ENCODE results near the gene WRNIP1. TPM values are rescaled to one million over a fixed set of nuclear protein-coding genes. Genes with fewer than 3 reads are reported as not detected.
A peak's percentile ranks its signal among the peaks of the same experiment; 100 is the strongest.

The WRNIP1 gene
- total RNA-seq, 1 donor from 2014 or later, result 46.5 TPM

DNA sequence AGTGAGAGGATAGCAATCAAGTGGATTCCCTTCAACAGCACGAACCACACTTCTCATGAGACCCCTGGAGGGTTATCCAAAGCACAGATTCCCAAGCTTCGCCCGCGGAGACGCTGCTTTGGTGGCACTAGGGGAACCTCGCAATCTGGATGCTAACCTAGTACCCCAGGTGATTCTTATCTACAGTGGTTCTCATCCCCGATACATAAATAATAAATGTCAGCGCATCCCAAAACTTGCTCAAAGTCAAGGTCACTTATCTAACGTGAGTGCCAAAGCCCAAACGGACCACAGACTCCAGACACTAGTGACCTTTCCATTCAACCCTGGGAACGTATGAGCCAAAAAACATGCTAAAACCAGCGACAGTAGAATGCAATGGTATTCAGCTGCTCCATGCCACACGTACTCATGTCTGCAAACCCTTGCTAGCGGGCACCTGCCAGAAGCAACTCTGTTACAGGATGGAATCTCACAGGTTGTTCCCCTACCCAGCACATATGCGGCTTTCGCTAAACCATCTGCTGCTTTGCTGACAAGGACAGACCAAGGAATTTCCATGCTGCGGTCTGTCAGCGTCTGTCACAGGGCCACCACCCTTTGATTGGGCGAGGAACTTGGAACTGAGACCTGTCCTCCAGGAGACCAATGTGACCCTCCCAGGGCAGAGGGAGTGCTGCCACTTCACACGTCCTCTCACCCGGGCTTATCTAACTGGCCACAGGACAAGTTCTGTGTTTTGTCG, 31.3 kb upstream of the WRNIP1 start:
- TF ChIP-seq, protein P1, sequence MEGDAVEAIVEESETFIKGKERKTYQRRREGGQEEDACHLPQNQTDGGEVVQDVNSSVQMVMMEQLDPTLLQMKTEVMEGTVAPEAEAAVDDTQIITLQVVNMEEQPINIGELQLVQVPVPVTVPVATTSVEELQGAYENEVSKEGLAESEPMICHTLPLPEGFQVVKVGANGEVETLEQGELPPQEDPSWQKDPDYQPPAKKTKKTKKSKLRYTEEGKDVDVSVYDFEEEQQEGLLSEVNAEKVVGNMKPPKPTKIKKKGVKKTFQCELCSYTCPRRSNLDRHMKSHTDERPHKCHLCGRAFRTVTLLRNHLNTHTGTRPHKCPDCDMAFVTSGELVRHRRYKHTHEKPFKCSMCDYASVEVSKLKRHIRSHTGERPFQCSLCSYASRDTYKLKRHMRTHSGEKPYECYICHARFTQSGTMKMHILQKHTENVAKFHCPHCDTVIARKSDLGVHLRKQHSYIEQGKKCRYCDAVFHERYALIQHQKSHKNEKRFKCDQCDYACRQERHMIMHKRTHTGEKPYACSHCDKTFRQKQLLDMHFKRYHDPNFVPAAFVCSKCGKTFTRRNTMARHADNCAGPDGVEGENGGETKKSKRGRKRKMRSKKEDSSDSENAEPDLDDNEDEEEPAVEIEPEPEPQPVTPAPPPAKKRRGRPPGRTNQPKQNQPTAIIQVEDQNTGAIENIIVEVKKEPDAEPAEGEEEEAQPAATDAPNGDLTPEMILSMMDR (IDR thresholded peaks at IDR 0.05; ENCODE audit: partially characterized antibody, unreplicated experiment), result no peak
- peak overlapping the region; percentile 55 for H3K27ac Mint-ChIP-seq (ENCODE audit: unreplicated experiment)
- peak; percentile 22 for DNase-seq
- H3K4me1 Mint-ChIP-seq (ENCODE audit: low read depth, unreplicated experiment), result peaks cover 20% of the 10 kb centered on the region
- peaks cover 3% of the 10 kb centered on the region for H3K9me3 Mint-ChIP-seq (ENCODE audit: unreplicated experiment)
- no peaks in the 10 kb centered on the region for H3K36me3 Mint-ChIP-seq (ENCODE audit: unreplicated experiment)
- no peak overlapping the region for H3K4me3 Mint-ChIP-seq (ENCODE audit: unreplicated experiment)
- peaks cover 4% of the 10 kb centered on the region for H3K27me3 Mint-ChIP-seq (ENCODE audit: unreplicated experiment)

DNA sequence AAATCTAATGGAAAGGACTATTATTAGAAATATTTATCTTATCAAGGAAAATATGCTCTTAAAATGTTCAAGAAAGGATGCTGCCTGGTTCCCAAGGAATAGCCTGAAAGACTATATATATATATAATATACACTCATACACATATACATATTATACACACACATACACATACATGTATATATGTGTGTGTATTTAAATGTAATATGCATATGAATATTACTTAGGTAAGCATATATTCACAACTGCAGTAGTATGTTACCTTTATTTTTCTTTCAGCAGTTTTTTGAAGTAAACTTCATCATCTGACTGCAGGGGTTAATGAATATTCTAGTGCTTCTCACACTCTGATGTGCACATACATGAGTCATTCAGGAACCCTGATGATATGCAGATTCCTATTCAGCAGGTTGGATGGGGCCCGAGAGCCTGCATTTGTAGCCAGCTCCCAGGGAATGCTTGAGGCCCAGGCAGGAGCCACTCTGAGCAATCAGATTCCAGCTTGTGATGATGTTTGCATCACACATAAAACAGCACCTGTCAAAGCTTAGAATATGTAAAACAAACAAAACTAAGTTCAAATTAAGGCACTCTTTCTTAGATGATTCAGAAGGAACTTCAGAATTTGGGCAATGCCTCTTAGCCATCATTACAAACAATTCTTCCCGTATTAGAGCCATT, 30.6 kb upstream of the WRNIP1 start:
- Mint-ChIP-seq H3K27me3 (ENCODE audit: unreplicated experiment) (peaks cover 4% of the 10 kb centered on the region), H3K9me3 (ENCODE audit: unreplicated experiment) (peaks cover 2% of the 10 kb centered on the region), H3K36me3 (ENCODE audit: unreplicated experiment) (no peaks in the 10 kb centered on the region), H3K27ac (ENCODE audit: unreplicated experiment) (peak overlapping the region; percentile 55), H3K4me3 (ENCODE audit: unreplicated experiment) (no peak overlapping the region), H3K4me1 (ENCODE audit: low read depth, unreplicated experiment) (peaks cover 20% of the 10 kb centered on the region)
- DNase-seq, result no peak
- TF ChIP-seq, protein P1 (IDR thresholded peaks at IDR 0.05; ENCODE audit: partially characterized antibody, unreplicated experiment), result no peak

DNA sequence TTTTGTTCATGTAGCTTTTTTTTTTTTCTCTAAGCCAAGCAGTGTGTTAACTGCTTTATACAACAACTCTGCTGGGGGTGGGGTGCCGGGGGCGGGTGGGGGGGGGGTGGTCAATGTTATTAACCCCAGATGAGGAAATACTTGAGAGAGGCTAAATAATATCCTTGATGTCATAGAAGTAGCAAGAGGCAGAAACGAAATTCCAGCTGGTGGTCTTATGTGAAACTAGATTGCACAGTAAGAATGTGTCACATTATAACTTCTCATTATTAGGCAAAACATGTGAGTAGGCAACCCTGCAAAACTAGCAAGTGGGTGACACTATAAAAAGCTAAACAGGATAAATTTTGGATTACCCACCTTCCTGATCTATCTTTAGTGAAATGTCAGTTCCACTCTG, 27.3 kb upstream of the WRNIP1 start:
- TF ChIP-seq, protein P1 (IDR thresholded peaks at IDR 0.05; ENCODE audit: partially characterized antibody, unreplicated experiment), result no peak
- H3K4me3 Mint-ChIP-seq (ENCODE audit: unreplicated experiment), result no peak overlapping the region

DNA sequence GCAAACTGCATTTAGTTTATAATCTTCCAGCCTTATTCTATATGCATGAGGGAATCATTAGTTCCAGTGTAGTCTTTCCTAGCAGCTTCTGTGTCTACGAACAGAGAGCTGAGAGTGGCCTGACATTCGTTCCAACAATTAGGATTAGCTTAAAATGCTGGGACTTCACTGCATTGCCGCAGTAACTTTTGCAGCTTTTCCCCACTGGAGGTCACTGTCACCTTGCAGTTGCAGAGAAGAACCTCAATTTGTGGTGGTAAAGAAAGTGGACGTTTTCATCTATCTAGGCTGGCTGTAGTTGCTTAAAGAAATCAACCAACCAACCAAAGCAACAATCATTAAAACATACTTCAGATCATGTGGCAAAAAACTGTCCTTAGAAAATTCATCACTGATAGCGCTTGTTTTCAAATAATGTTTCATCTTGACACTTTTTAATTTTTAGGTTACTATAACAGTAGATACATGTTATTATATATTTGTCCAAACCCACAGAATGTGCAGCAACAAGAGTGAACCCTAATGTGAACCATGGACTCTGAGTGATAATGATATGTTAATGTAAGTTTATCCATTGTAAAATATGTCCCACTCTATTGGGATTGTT, 26.7 kb upstream of the WRNIP1 start:
- peaks cover 2% of the 10 kb centered on the region for H3K9me3 Mint-ChIP-seq (ENCODE audit: unreplicated experiment)
- no peak overlapping the region for H3K4me3 Mint-ChIP-seq (ENCODE audit: unreplicated experiment)
- no peaks in the 10 kb centered on the region for H3K36me3 Mint-ChIP-seq (ENCODE audit: unreplicated experiment)
- H3K27ac Mint-ChIP-seq (ENCODE audit: unreplicated experiment), result no peak overlapping the region
- DNase-seq, result peak; percentile 65
- TF ChIP-seq, protein P1 (IDR thresholded peaks at IDR 0.05; ENCODE audit: partially characterized antibody, unreplicated experiment), result peak; percentile 37
- peaks cover 7% of the 10 kb centered on the region for H3K4me1 Mint-ChIP-seq (ENCODE audit: low read depth, unreplicated experiment)
- H3K27me3 Mint-ChIP-seq (ENCODE audit: unreplicated experiment), result peaks cover 4% of the 10 kb centered on the region

More for the DNA sequence above, 27.3 kb upstream of the WRNIP1 start:
- DNase-seq, result no peak
- Mint-ChIP-seq H3K27ac (ENCODE audit: unreplicated experiment) (no peak overlapping the region), H3K36me3 (ENCODE audit: unreplicated experiment) (no peaks in the 10 kb centered on the region), H3K27me3 (ENCODE audit: unreplicated experiment) (peaks cover 4% of the 10 kb centered on the region), H3K4me1 (ENCODE audit: low read depth, unreplicated experiment) (peaks cover 11% of the 10 kb centered on the region), H3K9me3 (ENCODE audit: unreplicated experiment) (peaks cover 2% of the 10 kb centered on the region)

Data from glutamatergic neuron (in vitro differentiated cells).